Activated CD4-positive, alpha-beta T cell treated with anti-CD3 and anti-CD28 coated beads for 1 hour (primary cell): ENCODE results near the gene HS6ST2.

Experiments
- DNase-seq: peaks from one replicate; pipeline ENCODE4 v3.0.0-alpha.2; 2020

Gene HS6ST2

GRCh38 chrX:132603700-132604286 is 354.6 kb downstream of the HS6ST2 start:
- no peak for DNase-seq

- DNase-seq, result no peak
These were observed 355.7 kb downstream of the HS6ST2 start for GRCh38 chrX:132602701-132603100.

GRCh38 chrX:132594999-132595398 is 363.4 kb downstream of the HS6ST2 start:
- DNase-seq, result no peak

- no peak for DNase-seq
These were observed 364.3 kb downstream of the HS6ST2 start for GRCh38 chrX:132594129-132594528.

GRCh38 chrX:132592880-132593279 is 365.5 kb downstream of the HS6ST2 start:
- no peak for DNase-seq

- DNase-seq, result no peak
These were observed 366.6 kb downstream of the HS6ST2 start for GRCh38 chrX:132591719-132592275.

GRCh38 chrX:132590350-132591026 is 367.9 kb downstream of the HS6ST2 start:
- no peak for DNase-seq

GRCh38 chrX:132584936-132585335 is 373.5 kb downstream of the HS6ST2 start:
- DNase-seq, result no peak

- DNase-seq, result no peak
These were observed 381.5 kb downstream of the HS6ST2 start for GRCh38 chrX:132576939-132577338.
